GM18858 (cell line): ENCODE results near the gene SORL1.

Experiments used
- ATAC-seq: cut with Tn5 transposase; IDR thresholded peaks from one replicate; pipeline ENCODE4 v1.9.1; 2021; ENCODE audit not compliant: unreplicated experiment

SORL1 gene

DNA sequence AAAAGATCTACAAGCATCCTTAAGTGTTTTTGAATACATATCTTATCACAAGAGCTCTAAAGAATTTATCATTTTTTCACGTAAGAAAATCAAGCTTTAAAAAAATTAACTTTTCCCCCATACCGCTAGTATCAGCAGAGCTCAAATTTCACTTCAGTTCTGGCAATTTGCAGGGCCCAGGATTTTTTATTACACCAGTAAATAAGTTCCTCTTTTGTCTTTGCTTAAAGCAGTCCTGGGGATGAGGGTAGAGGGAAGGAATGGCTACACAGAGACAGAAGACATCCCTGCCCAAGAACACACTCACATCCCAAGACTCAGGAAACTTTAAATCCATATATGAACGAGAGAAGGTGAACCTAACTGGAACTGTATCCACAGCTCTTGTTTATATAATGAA, 22.6 kb upstream of the SORL1 start:
- no peak for ATAC-seq

DNA sequence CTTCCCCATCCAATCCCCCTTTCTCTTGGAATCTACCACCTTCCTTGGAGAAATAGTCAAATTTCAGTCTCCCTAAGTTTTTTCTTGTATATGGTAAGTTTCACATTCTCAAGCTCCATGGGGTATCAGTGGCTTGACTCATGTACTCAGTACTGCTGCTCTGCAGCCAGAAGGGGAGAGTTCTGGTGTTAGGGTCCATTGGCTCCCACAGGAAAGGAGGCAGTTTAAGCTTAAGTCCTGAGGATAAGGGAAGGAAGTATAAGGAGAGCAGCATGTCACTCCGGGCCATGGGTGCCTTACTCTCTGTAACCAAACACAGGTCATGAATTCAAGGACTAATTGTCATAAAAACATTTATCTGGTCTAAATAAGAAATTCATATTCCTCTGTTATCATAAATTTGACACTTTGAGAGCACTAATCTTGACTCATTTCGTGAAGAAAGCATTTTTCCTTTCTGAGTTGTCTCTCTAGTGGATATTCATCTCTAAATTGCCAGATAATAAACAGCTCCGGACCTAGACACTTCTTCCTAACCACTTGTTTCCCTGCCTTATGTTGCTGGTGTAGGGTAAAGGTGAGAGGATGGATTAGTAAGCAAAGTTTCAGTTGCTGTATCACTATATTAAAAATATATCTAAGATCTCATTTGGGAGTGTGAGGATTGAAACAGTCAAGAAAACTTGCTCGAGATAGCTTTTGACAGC, 20.1 kb upstream of the SORL1 start:
- ATAC-seq = no peak

DNA sequence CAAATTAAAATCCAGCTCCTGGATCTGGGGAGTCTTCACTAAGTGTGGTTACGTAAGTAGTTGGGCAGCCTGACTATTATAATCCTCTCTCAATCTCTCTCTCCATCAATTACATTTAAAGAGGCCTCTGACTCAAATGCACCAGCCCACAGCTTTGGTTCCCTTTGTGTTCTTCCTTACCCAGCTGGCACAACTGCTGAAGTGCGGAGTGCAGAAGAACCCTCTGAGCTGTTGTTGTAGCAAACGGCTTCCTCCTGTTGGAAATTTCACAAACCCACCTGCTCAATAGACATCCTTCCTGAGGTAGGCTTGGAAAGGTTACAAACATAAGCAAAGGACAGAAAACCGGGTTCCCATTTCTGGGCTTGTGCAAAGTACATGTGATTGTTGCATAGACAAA, 17.0 kb upstream of the SORL1 start:
- no peak for ATAC-seq

DNA sequence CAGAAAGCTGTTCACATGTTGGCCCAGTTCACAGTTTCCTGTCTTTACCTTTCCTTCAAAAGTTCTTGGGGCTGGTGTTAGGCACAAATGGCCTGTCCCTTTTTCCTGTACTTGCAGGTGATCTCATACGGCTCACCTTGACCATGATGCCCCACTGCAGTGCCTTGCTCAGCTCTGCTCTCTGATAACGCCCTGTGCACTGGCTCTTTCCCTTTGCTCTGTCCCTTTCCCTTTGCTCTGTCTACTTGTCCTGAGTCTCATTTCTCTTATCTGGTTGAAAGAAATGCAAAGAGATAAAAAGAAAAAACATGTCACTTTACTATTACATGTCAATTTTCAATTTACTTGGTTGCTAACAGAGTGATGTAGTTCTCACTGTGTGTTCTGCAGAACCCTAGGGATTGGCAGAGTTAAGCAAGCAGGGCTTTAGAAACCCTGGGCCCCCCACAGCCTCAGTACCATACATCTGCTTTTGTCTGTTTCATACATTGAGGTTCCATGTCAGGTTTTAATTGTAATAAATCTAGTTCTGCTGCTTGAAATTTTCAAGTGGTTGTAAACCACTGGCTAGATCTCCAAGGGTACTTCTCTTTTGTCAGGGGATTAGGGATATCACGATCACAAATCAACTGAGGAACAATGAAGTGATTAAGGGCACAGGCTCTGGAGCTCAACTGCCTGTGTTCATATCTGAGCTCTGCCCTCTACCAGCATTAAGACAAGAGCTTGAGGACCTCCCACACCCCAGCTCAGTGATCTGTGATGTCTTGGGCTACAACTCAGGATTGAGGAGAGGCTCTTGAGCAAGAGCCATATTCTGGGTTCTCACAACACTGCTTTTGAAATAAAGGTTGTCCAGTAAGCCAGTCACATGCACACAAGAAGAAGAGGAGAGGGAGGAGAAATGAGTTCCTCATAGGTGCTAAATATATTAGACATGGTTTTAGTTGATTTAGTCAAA, 16.3 kb upstream of the SORL1 start:
- ATAC-seq = no peak

DNA sequence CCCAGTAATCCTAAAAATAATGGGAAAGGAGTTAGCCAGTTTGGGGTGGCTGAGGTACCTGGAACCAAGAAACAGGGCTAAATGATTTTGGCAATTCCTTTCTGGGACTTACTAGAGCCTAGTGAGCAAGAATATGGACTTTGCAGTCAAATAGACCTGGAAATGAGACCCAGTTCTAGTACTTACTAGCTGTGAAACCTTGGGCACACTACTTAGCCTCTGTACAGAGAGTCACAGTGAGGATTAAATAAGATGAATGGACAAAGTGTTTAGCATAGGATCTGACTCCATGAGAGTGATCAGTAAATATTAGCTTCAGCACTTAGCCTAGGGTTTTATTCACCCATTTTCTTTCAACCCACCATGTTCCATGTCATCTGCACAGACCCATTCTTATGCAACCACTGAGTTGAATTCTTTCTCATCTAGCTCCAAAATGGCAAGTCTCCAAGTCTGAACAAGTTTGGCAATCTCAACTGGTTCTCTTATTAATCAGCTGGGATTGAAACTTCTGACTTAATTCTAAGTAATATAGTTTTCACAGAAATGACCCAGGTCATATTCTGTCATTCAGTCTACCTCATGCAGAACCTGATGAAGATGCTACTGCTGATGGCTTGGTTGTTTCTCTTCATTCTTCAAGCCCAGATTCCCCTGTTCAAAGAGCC, 15.0 kb upstream of the SORL1 start:
- ATAC-seq = no peak

DNA sequence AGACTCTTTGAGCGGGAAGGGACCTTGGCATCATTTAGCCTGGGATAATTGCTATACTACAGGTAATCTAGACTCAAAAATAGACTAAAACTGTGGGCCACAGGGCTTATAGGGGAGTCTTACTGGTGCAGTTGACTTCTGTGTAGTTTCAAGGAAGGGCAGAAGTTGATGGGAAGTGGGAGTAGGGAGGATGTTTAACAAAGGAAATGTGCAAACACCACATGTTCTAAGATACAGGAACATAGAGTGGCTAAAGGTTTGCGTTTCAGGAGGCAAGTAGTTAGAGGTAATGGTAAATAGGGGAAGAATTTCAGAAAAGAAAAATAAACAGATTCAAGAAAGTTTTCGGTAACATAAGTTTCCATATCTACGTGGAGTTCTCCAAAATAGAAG, 14.4 kb upstream of the SORL1 start:
- ATAC-seq = no peak

DNA sequence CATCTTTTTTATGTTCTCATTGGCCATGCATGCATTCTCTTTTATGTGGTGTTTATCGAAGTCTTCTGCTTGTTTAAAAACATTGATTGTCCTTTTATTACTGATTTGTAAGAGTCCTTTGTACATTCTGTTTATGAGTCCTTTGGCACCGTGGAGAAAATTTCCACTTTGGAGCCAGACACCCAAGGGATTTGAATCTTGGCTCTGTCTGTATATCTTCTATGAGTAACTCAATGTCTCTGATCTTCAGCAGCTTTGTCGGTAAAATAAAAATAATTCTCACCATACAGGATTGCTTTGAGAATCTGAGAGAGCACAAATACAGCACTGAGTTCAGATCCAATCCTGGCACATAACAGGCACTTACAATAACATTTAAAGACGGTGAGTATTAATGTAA, 12.8 kb upstream of the SORL1 start:
- no peak for ATAC-seq

DNA sequence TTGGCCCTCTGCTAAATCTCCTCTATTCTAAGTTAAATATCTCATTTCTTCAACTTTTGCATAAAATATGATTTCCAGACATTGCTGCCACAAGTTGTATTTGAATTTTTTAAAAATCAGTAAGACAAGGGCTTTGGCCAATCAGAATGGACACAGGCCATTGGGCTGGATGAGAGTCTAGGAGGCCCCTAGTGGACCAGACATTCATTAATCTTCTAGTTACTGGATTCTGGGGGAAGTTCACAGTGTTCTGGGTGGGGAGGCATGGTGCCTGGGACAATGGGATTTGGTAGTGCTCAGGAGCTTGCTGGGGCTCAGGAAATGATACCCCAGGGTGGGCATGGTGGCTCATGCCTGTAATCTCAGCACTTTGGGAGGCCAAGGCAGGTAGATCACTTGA, 12.4 kb upstream of the SORL1 start:
- no peak for ATAC-seq

DNA sequence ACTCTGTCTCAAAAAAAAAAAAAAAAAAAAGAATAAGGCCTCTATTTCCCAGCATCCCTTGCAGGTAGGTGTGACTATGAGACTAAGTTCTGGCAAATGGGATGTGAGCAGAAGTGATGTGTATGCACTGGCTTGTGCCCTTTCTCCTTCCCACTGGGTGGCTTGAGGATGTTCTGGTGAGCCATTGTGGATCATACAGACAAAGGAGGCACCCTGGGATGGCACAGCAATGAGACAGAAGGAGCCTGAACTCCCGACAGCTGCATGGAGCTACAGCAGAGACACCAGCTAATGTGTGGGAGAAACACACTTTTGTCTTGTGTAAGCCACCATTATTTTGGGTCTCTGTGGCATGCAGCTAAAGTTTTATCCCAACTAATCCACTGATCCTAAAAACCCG, 10.6 kb upstream of the SORL1 start:
- ATAC-seq = no peak

DNA sequence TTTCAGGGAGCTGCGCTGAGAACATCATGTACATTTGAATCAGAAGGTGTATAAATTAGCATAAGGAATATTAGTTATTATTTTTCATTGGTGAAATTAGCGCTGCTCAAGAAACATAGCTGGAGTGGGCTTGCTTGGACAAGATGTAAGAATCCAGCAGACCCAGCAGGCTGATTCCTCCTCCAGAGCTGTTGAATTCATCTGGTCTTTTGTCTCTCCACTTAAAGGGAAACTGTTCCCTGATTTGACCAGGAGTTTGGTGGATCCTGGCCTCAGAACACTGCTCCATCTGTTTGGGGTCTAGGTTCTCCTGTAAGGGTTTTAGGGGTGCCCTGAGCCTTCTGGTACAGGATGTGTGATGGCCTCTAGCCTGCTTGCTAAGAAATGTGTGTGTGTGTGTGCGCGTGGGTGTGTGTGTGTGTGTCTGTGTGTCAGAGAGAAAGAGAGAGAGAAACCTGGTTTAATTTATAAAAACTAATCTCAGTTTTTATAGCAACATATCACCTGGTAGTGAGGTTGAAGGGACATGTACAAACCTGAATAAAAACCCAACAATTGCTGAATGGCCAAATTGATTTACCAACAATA, 8.3 kb upstream of the SORL1 start:
- no peak for ATAC-seq

DNA sequence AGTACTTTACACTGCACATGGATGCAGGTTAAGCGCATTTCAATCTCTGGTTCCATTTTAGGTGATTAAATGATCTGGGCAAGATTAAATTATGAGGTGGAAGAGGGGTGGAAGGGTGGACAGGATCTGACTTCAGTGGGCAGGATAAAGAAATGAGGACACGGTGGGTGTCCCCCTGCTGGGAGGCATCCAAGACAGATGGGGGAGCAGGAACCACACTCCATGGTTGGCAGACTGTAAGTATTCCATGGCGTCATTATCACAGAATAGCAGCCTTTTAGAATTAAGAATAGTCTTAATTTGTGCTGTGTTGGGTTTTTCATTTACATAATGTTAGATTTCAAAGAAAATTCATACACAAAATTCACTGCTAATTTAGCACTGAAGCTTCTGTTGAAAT, 7.6 kb upstream of the SORL1 start:
- ATAC-seq = no peak

DNA sequence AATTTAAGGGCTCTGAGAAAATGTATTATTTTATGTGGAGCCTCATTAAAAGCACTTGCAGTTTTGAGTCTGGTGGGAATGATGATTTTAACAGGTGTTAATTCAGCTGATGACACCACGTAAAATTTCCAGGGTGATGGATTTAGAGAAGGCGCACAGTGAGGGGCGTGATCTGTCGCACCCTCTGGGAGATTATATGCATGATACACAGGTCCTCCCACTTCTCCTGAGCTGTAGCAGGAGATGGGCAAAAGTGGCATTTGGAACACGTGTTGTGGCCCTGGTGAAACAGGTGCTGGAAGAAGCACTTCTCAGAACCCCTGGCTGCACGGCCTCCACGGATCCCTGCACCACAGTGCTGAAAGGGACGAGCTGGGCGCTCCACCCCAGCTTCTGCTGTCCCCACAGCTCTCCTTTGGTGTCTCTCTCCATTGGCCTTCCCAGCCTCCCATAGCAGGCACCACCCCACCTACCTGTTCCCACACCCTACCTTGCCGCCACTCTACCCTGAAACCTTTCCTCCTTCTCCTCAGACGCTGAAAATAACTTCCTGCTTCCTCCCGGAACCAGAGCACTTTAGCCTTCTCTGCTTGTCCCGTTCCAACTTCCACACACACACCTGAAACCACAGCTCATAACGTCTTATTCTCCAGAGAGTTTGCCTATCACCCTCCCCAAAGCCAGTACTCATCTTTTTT, 6.9 kb upstream of the SORL1 start:
- ATAC-seq = no peak

DNA sequence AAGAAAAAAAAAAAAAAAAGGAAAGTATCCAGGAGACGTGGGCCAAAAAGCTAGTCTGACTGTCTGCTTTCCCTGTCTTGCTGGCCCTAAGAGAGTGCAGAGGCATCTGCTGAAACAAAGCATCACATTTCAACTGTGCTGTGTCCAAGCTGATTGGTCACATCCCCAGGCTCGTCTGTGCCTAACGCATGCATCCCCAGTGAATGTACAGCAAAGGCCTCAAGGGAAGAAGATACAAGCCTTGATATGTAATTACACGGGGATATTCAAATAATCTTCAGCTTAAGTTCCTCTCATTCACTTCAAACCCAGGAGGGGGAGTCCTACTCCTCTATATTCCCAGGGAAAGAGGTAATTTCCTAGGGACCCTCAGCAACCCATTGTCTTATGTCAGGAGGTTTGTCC, 5.4 kb upstream of the SORL1 start:
- ATAC-seq = no peak

DNA sequence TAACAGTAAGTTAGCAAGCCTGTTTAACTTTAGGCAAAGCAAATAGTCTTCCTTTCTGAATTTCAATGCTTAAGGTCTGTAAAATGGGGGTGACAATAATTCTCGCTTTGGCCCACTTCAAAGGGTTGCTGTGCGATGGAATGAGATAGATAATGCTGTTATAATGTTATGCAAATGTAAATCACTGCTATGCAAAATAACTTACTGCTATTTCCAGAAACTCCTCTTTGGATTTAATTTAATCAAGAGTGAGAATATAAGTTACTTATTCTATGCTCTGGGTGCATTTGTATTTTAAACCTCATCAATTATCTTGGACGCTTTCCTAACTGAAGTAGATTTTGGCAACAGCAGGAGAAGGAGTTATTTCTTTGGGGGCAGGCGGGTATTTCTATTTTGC, 4.1 kb upstream of the SORL1 start:
- ATAC-seq = no peak

DNA sequence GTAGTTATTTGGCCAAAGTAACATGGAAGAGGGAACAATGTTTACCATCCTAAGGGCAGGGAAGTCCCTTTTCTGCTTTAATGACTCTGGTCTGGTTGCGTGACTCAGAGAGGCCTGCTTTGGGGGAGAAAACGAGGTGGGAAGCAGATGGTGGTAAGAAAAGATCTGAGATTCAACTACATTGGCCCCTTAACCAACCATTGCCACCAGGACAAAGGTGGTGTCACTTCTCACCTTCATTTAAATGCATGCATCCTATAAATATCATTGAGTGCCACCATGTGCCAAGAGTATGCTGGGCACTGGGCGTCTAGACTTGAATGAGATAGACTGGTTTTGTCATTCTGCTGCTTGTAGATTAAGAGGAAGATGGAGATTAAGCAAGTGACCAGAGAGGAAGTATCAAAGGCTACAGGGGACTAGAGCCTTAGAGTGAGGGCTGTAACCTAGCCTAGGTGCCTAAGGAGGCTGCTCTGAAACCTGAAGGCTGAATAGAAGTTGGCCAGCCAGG, 3.6 kb upstream of the SORL1 start:
- ATAC-seq = no peak

DNA sequence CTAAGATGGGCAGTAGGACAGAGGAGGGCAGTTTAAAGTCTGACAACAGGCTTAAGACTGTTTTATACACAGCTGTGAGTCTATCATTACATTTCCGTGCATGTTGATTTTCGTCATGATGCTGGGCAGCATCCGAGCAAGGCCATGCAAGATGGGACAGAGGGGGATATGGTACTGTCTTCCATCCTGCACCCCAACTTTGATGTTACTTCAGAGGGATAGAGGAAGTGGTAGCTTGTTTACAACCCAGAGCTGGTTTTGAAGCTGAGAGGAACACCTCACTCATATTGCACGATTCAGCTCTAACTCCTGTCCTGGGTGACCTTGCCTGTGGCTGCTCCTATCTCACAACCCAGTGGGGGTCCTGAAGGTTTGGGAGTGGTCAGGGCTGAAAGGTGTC, 3.0 kb upstream of the SORL1 start:
- no peak for ATAC-seq

DNA sequence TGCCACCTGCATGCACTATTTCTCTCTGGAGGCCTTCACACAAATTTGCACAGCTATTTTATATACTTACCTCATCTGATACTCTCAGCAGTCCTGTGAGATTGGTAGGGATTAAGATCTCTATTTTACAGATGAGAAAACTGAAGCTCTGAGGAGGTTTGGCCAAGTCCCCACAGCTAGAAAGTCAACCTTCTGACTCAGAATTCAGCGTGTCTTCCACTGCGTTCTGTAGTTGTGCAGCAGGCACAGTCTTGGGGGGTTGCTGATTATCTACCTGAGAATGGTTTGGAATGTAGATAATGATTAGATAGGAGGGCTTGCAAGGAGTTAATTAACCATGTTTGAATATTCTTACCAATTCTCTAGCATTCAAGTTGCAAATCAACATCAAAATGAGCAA, 2.5 kb upstream of the SORL1 start:
- no peak for ATAC-seq

DNA sequence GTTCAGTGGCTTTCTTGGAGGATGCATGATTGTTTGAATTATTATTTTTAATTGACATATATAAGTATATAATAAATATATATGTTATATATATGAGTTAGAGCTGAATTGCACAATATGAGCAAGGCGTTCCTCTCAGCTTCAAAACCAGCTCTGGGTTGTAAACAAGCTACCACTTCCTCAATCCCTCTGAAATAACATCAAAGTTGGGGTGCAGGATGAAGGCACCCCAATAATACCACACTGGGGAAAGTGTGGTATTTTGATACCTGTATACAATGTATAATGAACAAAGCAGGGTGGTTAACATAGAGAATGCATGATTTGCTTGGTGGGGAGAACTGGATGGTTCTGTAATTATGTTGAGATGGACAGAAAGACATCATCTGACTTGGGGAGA, 1.7 kb upstream of the SORL1 start:
- ATAC-seq = no peak

DNA sequence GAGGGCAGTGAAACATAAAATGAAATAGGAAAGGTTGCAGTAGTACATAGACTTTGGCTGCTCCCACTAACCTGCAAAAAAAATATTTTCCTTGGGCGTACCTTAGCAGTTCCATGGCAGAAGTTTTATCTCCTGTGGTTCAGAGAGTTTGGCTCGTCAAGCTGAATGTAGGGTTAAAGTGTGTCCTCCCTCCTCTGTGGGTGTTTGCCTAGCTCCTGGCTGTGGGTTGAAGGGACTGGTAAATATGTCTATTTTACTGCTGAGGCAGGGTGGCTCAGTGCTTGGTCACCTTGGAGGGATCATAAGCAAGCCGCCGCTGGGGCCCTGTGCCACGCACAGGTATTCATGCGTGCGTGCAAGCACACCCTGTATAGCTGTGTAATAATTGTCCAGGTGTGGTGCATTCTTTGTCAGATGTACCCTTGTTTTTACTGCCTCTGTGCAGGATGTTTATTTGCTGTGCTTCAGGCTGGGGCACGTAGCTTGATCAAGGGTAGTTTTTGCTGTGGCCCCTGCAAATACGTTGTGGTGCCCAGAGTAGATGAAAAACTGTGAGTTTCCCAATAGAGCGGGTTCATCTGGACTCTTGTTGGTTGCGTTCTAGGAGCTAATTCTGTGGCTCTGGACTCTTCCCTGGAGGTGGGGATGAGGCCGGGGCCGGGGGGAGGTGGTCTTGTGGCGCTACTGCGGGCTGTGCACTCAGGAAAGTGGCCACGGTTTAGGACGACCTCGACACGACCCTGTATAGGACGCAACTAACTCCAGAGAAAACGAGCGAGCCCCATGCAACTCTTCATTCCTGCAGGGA, 732 bp upstream of the SORL1 start:
- ATAC-seq = no peak

DNA sequence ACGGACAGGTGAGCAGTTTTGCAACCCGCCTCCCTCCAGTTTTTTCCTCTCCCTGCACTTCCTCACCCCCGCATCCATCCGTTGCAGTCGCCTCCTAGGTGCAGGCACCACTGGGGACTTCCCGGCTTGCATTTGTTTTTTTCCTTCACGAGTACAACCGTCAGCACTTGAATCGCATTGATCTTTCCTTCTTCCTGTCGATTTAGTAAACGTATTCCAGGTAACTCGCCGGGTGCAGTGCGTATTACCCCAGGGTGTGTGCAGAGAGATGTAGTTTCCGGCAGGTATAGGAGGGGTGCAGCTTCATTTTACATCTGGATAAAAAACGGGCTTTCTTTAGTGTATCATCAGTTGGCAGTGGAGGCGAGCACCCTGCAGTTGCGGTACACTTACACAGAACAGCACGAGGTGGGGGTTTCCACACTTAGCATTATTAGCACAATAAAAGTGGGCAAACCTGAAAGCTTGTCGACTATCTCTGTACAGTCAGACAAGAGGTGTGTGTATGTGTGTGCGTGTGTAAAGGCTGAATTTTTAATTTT, 566 bp downstream of the SORL1 start, which contains the start of gene SORL1-AS1:
SORL1-AS1 (minus strand) TSS at position 359 of the 542 bp plus-strand sequence.
- no peak for ATAC-seq
